ENCODE data around the gene PPM1A.

PPM1A gene

GRCh38 chr14:60248697-60249318, at the start of gene PPM1A:
Gene PPM1A (plus strand): TSS chr14:60249221. CDS start chr14:60282704, 33,483 bp downstream.
- DNase-seq (ENCODE audit: low spot score), result peak; percentile 98

- no peak for DNase-seq (ENCODE audit: low spot score)
Observed at GRCh38 chr14:60199321-60199720, 49.7 kb upstream of the PPM1A start.

- DNase-seq (ENCODE audit: low spot score), result no peak
Observed at GRCh38 chr14:60204104-60204842, 44.7 kb upstream of the PPM1A start.

GRCh38 chr14:60204843-60205774, 43.9 kb upstream of the PPM1A start:
- no peak for DNase-seq (ENCODE audit: low spot score)

- DNase-seq (ENCODE audit: low spot score), result no peak
Observed at GRCh38 chr14:60206249-60206670, 42.8 kb upstream of the PPM1A start.

GRCh38 chr14:60206837-60207533, 42.0 kb upstream of the PPM1A start:
- no peak for DNase-seq (ENCODE audit: low spot score)

GRCh38 chr14:60210703-60211102, 38.3 kb upstream of the PPM1A start:
- no peak for DNase-seq (ENCODE audit: low spot score)

- DNase-seq (ENCODE audit: low spot score), result no peak
Observed at GRCh38 chr14:60211153-60211552, 37.9 kb upstream of the PPM1A start.

GRCh38 chr14:60212503-60213371, 36.3 kb upstream of the PPM1A start:
- DNase-seq (ENCODE audit: low spot score), result no peak

GRCh38 chr14:60214003-60214402, 35.0 kb upstream of the PPM1A start:
- no peak for DNase-seq (ENCODE audit: low spot score)

GRCh38 chr14:60214415-60215126, 34.5 kb upstream of the PPM1A start:
- DNase-seq (ENCODE audit: low spot score), result no peak

GRCh38 chr14:60215127-60215444, 33.9 kb upstream of the PPM1A start:
- no peak for DNase-seq (ENCODE audit: low spot score)

- no peak for DNase-seq (ENCODE audit: low spot score)
Observed at GRCh38 chr14:60215520-60216420, 33.3 kb upstream of the PPM1A start.

- DNase-seq (ENCODE audit: low spot score), result no peak
Observed at GRCh38 chr14:60217713-60218112, 31.3 kb upstream of the PPM1A start.

- DNase-seq (ENCODE audit: low spot score), result no peak
Observed at GRCh38 chr14:60220084-60220483, 28.9 kb upstream of the PPM1A start.

GRCh38 chr14:60220917-60221316, 28.1 kb upstream of the PPM1A start:
- DNase-seq (ENCODE audit: low spot score), result no peak

- DNase-seq (ENCODE audit: low spot score), result no peak
Observed at GRCh38 chr14:60221457-60221856, 27.6 kb upstream of the PPM1A start.

GRCh38 chr14:60222820-60223219, 26.2 kb upstream of the PPM1A start:
- DNase-seq (ENCODE audit: low spot score), result no peak

GRCh38 chr14:60225265-60225664, 23.8 kb upstream of the PPM1A start:
- DNase-seq (ENCODE audit: low spot score), result no peak

Data from GM03348 (cell line).